Natural killer cell treated with Interleukin-12 subunit alpha and Interleukin-12 subunit beta and Interleukin-15 and Interleukin-18, amount 100 ng/mL, for 72 hours (primary cell): ENCODE data around the gene ACAD10. TPM values are rescaled to one million over a fixed set of nuclear protein-coding genes. Genes with fewer than 3 reads are reported as not detected.
A peak's percentile ranks its signal among the peaks of the same experiment; 100 is the strongest.

Experiments used
- ATAC-seq, 2 donors: fragments of 150-1000 bp; cut with Tn5 transposase in 1 of 2; sonication (Bioruptor Pico), chemical (Tn5 transposase) in 1 of 2; 2 replicates each; pipeline ENCODE4 v1.10.0; 2021
- DNase-seq: peaks from one replicate; pipeline ENCODE4 v3.0.0; 2022; ENCODE audit warnings: low spot score
- H3K27ac Mint-ChIP-seq, 2 donors: 1 replicate in 1 of 2; 2 replicates in 1 of 2; pipeline ENCODE4 v1.8.0; 2022; ENCODE audit warnings: mixed read lengths in 2 of 2, mild to moderate bottlenecking in 1 of 2, moderate library complexity in 1 of 2
- H3K27me3 Mint-ChIP-seq, 2 donors: 1 replicate in 1 of 2; 2 replicates in 1 of 2; pipeline ENCODE4 v1.8.0; 2022; ENCODE audit warnings: mixed read lengths in 2 of 2
- H3K36me3 Mint-ChIP-seq: one replicate; pipeline ENCODE4 v1.8.0; 2022; ENCODE audit warnings: mixed read lengths
- H3K4me1 Mint-ChIP-seq, 2 donors: 1 replicate in 1 of 2; 2 replicates in 1 of 2; pipeline ENCODE4 v1.8.0; 2022; ENCODE audit warnings: low read depth in 2 of 2, mixed read lengths in 2 of 2, mild to moderate bottlenecking in 1 of 2
- H3K4me3 Mint-ChIP-seq: one replicate; pipeline ENCODE4 v1.8.0; 2022; ENCODE audit warnings: mixed read lengths
- H3K9me3 Mint-ChIP-seq: 2 replicates; pipeline ENCODE4 v1.8.0; 2022; ENCODE audit warnings: mixed read lengths
- total RNA-seq, 2 donors: library from RNA; stranded (reverse); gene quantifications; one replicate each; pipeline ENCODE4 v1.2.3, GENCODE V29; 2022

Gene ACAD10
- total RNA-seq, 2 donors from 2014 or later: 28.4 to 40.8 TPM

DNA sequence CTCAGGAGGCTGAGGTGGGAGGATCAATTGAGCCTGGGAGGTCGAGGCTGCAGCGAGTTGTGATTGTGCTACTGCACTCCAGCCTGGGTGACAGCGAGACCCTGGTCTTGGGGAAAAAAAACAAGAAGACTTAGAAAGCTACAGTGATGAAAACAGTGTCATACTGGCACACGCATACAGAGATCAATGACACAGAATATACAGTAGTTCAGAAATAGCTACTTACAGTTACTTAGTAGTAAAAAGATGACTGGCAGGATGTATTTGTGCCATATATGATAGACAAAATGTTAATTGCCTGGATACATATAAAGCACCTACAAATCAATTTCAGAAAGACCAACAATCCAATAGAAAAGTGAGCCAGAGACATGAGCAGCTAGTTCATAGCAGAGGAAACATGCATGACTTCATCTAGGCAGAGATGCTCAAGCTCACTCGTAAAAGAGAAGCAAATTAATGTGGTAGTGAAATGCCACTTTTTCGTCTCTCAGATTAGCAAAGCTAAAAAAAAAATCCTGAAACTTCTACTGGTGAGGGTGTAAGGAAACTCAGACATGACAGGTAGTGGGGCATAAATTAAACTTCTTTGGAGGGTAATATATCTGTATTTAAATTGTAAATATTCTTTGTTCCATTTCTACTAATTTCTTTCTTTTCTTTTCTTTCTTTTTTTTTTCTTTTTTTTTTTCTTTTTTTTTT, 78.4 kb downstream of the ACAD10 start:
- no peaks in the 10 kb centered on the region for H3K9me3 Mint-ChIP-seq
- no peak for ATAC-seq
- H3K27me3 Mint-ChIP-seq: peaks cover 39 to 51% of the 10 kb centered on the region in 2 donors
- H3K4me3 Mint-ChIP-seq: peak overlapping the region; percentile 30
- DNase-seq: no peak
- peaks cover 11 to 16% of the 10 kb centered on the region in 2 donors for H3K4me1 Mint-ChIP-seq
- no peak overlapping the region for H3K27ac Mint-ChIP-seq
- H3K36me3 Mint-ChIP-seq: no peaks in the 10 kb centered on the region

DNA sequence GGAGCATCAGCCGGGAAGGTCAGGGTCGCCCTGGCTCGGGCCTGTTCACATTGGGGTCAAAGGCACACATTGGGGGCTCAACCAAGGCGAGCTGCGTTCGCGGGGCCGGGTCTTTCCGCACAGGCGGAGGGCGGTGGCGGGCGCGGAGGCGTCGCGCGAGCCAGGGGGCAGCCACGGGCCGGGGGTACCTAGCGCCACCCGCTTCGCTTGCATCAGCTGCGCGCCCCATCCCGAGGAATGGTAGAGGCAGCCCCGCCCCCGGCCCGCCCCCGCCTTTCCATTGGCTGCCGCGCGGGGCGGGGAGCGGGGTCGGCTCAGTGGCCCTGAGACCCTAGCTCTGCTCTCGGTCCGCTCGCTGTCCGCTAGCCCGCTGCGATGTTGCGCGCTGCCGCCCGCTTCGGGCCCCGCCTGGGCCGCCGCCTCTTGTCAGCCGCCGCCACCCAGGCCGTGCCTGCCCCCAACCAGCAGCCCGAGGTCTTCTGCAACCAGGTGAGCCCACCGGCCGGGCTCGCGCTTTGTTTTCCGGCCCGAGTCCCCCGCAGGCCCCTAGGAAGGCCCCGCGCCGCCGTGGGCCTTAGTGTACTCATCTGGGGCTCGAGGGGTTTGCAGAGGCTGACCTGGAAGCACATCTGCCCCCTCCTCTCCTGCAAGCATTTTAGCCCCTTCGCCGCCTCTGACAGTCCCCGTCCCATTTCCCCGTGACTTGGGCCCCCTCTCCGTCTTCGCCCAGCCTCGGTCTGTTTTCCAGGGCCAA, 80.9 kb downstream of the ACAD10 start, which contains the start of gene ALDH2:
ALDH2 (plus strand) TSS at position 326 of the 754 bp plus-strand sequence; CDS start at position 376, 50 bp downstream.
- peaks cover 36 to 49% of the 10 kb centered on the region in 2 donors for H3K27me3 Mint-ChIP-seq
- H3K27ac Mint-ChIP-seq: no peak within 1 kb of the TSS
- no peaks in the 10 kb centered on the region for H3K36me3 Mint-ChIP-seq
- peak within 1 kb of the TSS; percentile 83 for H3K4me3 Mint-ChIP-seq
- DNase-seq (no peak), ATAC-seq (peak; percentile 69 to 82)
- peaks cover 11 to 16% of the 10 kb centered on the region in 2 donors for H3K4me1 Mint-ChIP-seq
- no peaks in the 10 kb centered on the region for H3K9me3 Mint-ChIP-seq

DNA sequence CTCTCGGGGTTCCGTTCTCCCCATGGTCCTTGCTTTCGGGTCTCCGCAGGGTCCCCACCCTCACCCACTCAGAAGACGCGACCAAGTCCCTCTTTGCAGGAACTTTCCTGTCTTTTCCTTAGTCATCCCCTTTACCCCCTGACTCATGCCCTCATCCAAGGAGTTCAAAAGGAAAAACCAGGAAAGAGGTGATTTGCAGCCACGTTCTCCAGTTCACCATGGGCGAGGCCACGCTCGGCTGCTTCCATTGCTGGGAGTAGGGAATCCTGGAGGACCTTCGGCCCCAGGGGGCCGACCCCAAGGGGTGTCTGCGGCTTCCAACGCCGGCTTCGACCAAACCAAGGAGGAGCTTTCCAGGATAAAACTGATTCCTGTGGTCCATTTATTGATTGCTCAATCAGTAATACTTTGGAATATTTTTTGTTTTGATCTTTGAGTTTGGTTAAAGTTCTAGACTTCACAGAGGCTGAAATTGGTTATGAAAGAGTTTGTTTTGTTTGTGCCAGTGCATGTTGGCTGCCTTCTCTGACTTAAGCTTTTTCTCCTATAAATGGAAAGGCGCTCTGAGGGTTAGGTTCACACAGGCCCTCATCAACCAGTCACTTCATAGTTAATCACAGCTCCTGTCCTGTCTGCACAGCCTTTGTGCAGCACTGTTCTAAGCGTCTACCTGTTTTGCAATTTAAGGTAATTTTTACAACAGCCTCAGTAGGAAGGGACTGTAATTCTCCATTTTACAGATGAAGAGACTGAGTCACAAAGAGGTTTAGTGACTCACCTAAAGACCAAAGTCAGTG, 81.7 kb downstream of the ACAD10 start:
- ATAC-seq: no peak
- no peak for DNase-seq
- H3K36me3 Mint-ChIP-seq: no peaks in the 10 kb centered on the region
- H3K4me1 Mint-ChIP-seq: peaks cover 11 to 16% of the 10 kb centered on the region in 2 donors
- H3K27ac Mint-ChIP-seq: no peak overlapping the region
- peak overlapping the region; percentile 76 for H3K4me3 Mint-ChIP-seq
- no peaks in the 10 kb centered on the region for H3K9me3 Mint-ChIP-seq
- H3K27me3 Mint-ChIP-seq: peaks cover 32 to 41% of the 10 kb centered on the region in 2 donors

DNA sequence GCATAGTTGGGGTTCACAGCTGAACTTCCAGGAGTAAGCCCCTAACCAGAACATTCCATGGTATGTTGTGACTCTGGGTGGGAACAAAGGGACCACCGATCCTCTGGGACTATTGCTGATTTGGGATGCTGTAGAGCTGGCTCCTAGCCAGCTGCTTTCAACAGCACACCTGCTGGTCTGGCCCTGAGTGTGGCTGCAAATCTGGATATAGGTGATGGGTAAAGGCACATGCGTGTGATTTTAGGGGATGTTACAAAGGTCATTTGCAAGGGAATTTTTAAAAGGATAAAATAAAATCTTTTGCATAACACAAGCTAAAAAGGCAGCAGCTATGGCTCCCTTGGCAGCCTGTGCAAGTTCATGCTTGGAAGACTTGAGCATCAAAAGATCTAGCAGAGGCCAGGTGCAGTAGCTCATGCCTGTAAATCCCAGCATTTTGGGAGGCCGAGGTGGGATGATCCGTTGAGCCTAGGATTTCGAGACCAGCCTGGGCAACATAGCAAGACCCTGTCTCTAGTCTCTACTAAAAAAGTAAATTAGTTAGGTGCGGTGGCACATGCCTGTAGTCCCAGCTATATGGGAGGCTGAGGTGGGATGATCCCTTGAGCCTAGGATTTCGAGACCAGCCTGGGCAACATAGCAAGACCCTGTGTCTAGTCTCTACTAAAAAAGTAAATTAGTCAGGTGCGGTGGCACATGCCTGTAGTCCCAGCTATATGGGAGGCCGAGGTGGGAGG, 82.5 kb downstream of the ACAD10 start:
- ATAC-seq (no peak), DNase-seq (no peak)
- H3K4me1 Mint-ChIP-seq: peaks cover 11 to 16% of the 10 kb centered on the region in 2 donors
- H3K36me3 Mint-ChIP-seq: no peaks in the 10 kb centered on the region
- peaks cover 28 to 33% of the 10 kb centered on the region in 2 donors for H3K27me3 Mint-ChIP-seq
- H3K27ac Mint-ChIP-seq: no peak overlapping the region
- H3K4me3 Mint-ChIP-seq: no peak overlapping the region
- no peaks in the 10 kb centered on the region for H3K9me3 Mint-ChIP-seq

DNA sequence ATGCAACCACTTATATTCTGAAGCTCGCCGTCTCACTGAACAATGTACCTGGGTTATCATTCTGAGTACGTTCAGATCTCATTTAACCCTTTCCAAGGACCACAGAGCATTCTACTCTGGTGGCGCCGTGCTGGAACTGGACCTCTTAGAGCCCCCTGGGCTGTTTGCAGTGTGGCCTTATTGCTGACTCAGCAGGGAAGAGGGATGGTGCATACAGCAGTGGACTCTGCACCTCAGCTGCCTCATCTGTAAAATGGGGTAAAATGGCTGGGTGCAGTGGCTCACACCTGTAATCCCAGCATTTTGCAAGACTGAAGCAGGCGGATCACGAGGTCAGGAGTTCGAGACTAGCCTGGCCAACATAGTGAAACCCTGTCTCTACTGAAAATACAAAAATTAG, 83.7 kb downstream of the ACAD10 start:
- Mint-ChIP-seq H3K4me3 (no peak overlapping the region), H3K27me3 (peaks cover 18 to 21% of the 10 kb centered on the region in 2 donors)
- no peak for ATAC-seq

DNA sequence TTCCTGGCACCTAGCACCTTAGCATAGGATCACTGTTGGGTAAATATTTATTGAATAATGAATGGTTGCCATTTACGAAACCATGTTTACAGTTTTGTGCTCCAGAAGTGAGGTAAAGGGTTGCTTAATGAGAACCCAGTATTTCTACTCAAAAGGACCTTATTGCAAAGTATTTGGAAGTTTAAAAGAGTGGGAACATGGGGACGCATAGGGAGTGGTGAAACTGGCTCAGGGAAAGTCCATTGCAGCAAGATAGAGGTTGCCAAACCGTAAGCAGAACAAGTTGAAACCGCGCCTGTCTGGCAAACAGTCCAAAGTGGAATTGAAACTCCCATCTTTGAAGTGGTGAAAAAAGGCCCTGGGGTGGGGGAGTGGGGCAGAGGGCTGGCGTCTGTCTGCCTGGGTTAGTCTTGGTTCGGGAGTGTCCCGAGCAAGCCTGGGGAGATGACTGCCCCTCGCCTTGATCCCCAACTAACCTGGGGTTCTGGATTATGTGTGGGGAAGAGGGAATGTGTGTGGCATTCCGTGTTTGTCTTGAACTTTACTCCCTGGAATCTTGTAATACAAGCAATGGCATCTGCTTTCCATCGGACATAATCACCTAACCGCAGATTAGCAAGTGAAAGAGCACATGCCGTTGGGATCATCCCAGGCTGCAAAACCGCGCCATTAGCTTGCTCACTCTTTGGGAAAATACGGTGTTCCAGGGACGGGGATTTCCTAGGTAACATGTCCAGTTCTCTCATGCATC, 88.1 kb downstream of the ACAD10 start:
- Mint-ChIP-seq H3K36me3 (no peaks in the 10 kb centered on the region), H3K4me3 (no peak overlapping the region), H3K27ac (no peak overlapping the region), H3K9me3 (no peaks in the 10 kb centered on the region), H3K4me1 (no peaks in the 10 kb centered on the region), H3K27me3 (peaks cover 8 to 13% of the 10 kb centered on the region in 2 donors)
- ATAC-seq: no peak
- no peak for DNase-seq

More for the DNA sequence above, 83.7 kb downstream of the ACAD10 start:
- Mint-ChIP-seq H3K36me3 (no peaks in the 10 kb centered on the region), H3K27ac (no peak overlapping the region), H3K4me1 (peaks cover 11 to 16% of the 10 kb centered on the region in 2 donors), H3K9me3 (no peaks in the 10 kb centered on the region)
- no peak for DNase-seq

DNA sequence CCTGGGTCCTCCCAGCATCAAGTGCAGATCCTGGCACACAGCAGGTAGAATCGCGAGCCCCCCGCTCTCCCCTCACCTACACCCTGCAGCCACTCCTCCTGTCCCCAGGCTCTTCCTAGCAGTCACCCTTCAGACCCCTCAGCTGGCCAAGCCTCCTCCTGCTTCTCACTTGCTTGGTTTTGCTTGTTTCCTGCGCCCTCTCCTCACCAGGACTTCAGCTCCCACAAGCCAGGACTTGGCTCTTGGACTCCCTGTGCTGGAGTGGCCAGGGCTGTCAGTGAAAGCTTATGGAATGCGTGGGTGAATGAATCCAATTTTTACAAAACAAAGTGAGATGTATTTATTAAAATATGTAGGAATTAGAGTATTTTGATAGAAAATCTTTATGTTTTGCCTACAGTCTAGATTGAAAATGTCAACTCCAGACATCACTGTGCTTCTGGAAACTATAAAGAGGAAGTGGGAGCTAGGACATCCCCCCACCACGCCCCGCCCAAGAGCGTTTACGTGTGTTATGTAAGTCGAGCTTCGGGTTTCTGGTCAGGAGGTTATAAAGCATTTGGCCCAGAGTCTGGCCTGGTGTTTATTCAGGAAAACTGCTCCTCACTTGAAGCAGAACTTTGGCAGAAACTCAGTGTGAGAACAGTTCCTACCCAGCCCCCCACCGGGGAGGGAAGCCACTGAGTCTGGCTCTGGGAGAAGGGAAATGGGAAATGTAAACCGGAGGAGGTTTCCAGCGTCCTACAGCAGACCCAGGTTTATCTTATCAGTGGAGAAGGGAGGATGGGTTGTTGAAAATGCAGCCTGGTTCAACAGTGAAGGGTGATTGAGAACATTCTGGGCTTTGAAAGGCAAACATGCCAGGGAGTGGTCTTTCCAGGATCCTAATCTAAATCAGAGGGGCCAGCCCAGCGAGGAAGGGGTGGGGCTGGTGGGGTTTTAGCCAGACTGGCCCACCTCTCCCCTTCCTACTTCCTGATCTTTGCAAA, 89.6 kb downstream of the ACAD10 start:
- no peaks in the 10 kb centered on the region for H3K9me3 Mint-ChIP-seq

DNA sequence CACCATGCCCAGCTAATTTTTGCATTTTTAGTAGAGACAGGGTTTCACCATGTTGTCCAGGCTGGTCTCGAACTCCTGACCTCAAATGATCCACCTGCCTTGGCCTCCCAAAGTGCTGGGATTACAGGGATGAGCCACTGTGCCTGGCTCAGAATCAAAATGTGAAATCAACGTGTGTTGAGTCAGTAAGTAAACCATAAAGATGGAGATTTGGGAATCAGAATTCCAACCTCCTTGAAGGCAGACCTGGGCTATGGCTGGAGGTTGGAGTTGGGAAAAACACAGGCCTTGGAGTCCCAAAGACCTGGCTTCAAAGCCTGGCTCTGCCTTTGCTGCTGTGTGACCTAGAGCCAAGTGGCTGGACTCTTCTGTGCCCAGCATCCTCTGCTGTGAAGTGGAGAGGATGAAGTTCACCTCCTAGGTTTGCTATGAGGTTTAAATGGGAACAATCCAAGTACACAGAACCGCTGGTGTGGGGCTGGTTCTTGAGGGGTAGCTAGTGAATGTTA, 91.0 kb downstream of the ACAD10 start:
- ATAC-seq (no peak), DNase-seq (no peak)
- peaks cover 6 to 13% of the 10 kb centered on the region in 2 donors for H3K27me3 Mint-ChIP-seq
- no peaks in the 10 kb centered on the region for H3K36me3 Mint-ChIP-seq
- no peak overlapping the region for H3K27ac Mint-ChIP-seq
- no peaks in the 10 kb centered on the region for H3K9me3 Mint-ChIP-seq
- no peak overlapping the region for H3K4me3 Mint-ChIP-seq
- no peaks in the 10 kb centered on the region for H3K4me1 Mint-ChIP-seq

More for the DNA sequence above, 89.6 kb downstream of the ACAD10 start:
- Mint-ChIP-seq H3K4me3 (no peak overlapping the region), H3K36me3 (no peaks in the 10 kb centered on the region), H3K27me3 (peaks cover 6 to 13% of the 10 kb centered on the region in 2 donors), H3K4me1 (no peaks in the 10 kb centered on the region), H3K27ac (peak overlapping the region; percentile 39 to 47)
- ATAC-seq (no peak), DNase-seq (no peak)

DNA sequence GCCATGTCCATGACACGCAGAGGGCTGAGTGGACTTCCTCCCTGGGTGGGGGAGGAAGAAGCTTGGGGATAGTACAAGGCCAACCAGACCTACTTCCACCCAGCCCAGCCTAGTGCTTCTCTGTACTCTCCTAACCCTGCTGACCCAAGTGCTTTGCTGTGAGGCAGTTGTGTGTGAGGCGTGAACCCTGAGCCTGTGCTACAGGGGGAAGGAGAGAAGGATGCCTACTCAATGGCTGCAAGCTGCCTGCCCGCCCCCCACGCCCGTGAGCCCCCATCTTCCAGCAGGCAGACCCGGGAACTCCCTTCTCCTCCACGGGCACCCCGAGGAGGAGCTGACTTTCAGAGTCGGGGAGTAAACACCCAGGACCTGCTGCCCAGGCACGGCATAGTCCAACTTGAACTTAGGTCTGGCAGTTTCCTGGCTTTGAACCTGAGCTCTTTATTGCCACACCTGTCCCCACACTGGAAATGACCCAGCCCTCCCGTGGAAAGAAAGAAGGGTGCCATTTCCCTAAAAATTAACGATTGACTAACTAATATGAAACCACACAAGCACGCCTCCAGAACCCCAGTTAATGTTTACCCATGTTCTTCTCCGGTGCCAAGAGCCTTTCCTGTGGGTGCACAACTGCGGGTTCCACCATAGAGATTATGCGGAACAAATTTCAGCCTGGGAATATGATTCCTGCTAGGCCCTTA, 91.6 kb downstream of the ACAD10 start:
- no peak for DNase-seq
- Mint-ChIP-seq H3K36me3 (no peaks in the 10 kb centered on the region), H3K4me3 (no peak overlapping the region), H3K27ac (no peak overlapping the region), H3K4me1 (no peaks in the 10 kb centered on the region), H3K9me3 (no peaks in the 10 kb centered on the region), H3K27me3 (peaks cover 6 to 13% of the 10 kb centered on the region in 2 donors)
- ATAC-seq: peak in 1 of 2 donors; percentile 41

DNA sequence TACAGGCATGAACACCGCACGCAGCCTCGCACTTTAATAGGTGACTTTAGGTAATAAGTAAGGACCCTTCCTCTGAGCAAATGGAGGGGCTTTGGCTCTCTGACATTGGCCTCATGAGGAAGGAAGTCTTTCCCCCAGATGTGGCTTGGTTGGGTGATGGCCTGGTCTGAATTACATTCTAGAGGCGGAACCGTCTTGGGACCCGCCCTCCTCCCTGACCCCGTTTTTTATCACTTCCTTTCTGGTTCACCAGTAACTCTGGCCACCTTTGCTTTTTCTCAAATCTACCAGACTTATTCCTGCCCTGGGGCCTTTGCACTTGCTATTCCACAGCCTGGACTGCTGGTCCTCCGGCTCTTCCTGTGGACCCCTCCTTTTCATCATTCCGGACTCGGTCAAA, 94.3 kb downstream of the ACAD10 start:
- peaks cover 2 to 8% of the 10 kb centered on the region in 2 donors for H3K27me3 Mint-ChIP-seq
- no peak overlapping the region for H3K27ac Mint-ChIP-seq
- ATAC-seq (no peak), DNase-seq (no peak)
- H3K4me1 Mint-ChIP-seq: no peaks in the 10 kb centered on the region
- H3K9me3 Mint-ChIP-seq: no peaks in the 10 kb centered on the region
- no peaks in the 10 kb centered on the region for H3K36me3 Mint-ChIP-seq
- no peak overlapping the region for H3K4me3 Mint-ChIP-seq

DNA sequence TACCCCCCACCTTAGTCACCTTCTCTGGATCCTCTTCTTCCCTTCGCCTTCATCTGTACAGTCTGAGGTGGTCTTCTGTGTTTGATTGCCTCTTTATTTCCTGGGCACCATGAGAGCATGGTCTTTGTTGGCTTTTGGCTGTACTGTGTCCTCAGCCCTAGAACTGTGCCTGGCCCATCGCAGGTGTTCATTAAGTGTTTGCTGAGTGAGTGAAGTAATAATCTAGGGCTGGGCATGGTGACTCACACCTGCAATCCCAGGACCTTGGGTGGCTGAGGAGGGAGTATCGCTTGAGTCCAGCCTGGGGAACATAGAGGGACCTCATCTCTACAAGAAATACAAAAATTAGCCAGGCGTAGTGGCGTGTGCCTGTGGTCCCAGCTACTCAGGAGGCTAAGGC, 94.8 kb downstream of the ACAD10 start:
- no peaks in the 10 kb centered on the region for H3K36me3 Mint-ChIP-seq
- no peak for ATAC-seq
- H3K27ac Mint-ChIP-seq: no peak overlapping the region
- H3K27me3 Mint-ChIP-seq: peaks cover 0 to 5% of the 10 kb centered on the region in 2 donors
- DNase-seq: no peak
- H3K9me3 Mint-ChIP-seq: no peaks in the 10 kb centered on the region
- H3K4me3 Mint-ChIP-seq: no peak overlapping the region
- H3K4me1 Mint-ChIP-seq: no peaks in the 10 kb centered on the region
